ENCODE measurements around the gene RHOBTB1. TPM values are rescaled to one million over a fixed set of nuclear protein-coding genes. Genes with fewer than 3 reads are reported as not detected.

RHOBTB1 gene
- total RNA-seq, 4 donors from 2014 or later: 15.5 to 44.0 (median 25.3) TPM

GRCh38 chr10:60920479-60920878, 23.5 kb downstream of the RHOBTB1 start:
- Histone ChIP-seq H3K27ac (no peak overlapping the region), H3K4me3 (no peak overlapping the region), H3K4me1 (peaks cover 0 to 27% (median 2%) of the 10 kb centered on the region in 3 donors), H3K27me3 (no peaks in the 10 kb centered on the region), H3K36me3 (no peaks in the 10 kb centered on the region), H3K9me3 (no peaks in the 10 kb centered on the region)
- no peak for ATAC-seq
- WGBS, 2 donors (ENCODE audit: low coverage in 1 of 2): 91 to 100% methylated on average over 4 of the region's 4 CpGs
- TF ChIP-seq, protein P1, sequence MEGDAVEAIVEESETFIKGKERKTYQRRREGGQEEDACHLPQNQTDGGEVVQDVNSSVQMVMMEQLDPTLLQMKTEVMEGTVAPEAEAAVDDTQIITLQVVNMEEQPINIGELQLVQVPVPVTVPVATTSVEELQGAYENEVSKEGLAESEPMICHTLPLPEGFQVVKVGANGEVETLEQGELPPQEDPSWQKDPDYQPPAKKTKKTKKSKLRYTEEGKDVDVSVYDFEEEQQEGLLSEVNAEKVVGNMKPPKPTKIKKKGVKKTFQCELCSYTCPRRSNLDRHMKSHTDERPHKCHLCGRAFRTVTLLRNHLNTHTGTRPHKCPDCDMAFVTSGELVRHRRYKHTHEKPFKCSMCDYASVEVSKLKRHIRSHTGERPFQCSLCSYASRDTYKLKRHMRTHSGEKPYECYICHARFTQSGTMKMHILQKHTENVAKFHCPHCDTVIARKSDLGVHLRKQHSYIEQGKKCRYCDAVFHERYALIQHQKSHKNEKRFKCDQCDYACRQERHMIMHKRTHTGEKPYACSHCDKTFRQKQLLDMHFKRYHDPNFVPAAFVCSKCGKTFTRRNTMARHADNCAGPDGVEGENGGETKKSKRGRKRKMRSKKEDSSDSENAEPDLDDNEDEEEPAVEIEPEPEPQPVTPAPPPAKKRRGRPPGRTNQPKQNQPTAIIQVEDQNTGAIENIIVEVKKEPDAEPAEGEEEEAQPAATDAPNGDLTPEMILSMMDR (IDR thresholded peaks at IDR 0.05): no peak
- TF ChIP-seq POLR2A (IDR thresholded peaks at IDR 0.05) (no peak), POLR2AphosphoS5 (IDR thresholded peaks at IDR 0.05) (no peak), EP300 (IDR thresholded peaks at IDR 0.05) (no peak)

DNA sequence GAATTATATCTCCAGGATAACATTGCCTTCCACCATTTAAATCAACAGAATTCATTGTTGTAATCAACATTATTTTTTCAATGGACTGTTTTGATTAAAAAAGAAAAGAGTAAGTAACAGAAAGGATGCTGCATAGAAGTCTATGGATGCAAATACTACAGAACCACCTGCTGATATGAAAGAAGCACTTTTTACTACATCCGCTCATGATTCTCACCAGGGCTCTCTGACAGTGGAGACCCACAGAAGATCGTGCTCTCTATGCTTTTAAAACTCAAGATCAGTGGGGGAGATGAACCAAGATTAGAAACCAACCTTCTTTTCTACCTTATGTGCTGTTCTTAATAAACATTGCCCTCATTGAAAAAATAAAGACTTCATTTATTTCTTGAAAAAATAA, 24.4 kb downstream of the RHOBTB1 start:
- Histone ChIP-seq H3K9me3 (no peaks in the 10 kb centered on the region), H3K27me3 (no peaks in the 10 kb centered on the region), H3K27ac (no peak overlapping the region), H3K4me1 (peaks cover 4 to 36% (median 9%) of the 10 kb centered on the region in 3 donors), H3K4me3 (no peak overlapping the region), H3K36me3 (no peaks in the 10 kb centered on the region)
- TF ChIP-seq, protein P1 (IDR thresholded peaks at IDR 0.05): no peak
- no peak for TF ChIP-seq EP300 (IDR thresholded peaks at IDR 0.05)
- TF ChIP-seq POLR2A (IDR thresholded peaks at IDR 0.05): no peak
- no peak for TF ChIP-seq POLR2AphosphoS5 (IDR thresholded peaks at IDR 0.05)
- ATAC-seq: no peak
- WGBS, 2 donors (ENCODE audit: low coverage in 1 of 2): 70 to 90% methylated on average over 2 of the region's 2 CpGs

DNA sequence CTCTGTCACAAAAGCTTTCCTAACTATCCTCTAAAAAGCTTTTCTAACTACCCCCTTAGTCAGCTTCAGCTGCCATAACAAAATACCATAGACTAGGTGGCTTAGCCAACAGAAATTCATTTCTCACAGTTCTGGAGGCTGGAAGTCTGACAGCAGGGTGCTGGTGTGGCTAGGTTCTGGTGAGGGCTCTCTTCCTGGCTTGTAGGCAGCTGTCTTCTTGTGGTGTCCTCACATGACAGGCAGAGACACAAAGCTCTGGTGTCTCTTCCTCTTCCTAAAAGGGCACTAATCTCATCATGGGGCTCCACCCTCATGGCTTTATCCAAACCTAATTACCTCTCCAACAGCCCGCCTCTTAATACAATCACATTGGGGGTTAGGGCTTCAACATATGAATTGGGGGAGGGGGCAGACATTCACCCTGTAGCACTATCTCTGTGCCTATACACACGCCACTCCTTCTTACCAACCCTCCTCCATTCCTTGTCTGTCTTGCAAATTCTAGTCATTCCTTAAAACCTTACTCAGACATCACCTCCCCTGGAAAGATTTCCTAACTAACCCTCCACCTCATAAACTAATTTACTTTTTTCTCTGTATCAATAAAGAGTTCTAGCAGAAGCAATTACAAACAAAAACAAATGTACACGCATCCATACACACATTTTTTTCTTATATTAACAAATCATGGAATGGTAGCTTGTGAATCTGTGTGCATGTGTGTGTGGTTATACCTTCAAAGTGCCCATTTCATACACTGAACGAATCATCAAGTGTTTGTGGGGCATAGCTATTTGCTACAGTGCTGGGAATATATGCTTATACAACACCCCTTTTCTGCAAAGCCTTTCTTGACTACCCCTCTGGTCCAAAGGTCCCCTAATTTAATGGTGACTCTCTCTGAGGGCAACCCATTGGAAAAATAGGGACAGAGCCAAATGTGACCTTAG, 26.4 kb downstream of the RHOBTB1 start:
- TF ChIP-seq EP300 (IDR thresholded peaks at IDR 0.05) (no peak), POLR2AphosphoS5 (IDR thresholded peaks at IDR 0.05) (no peak), POLR2A (IDR thresholded peaks at IDR 0.05) (no peak)
- TF ChIP-seq, protein P1 (IDR thresholded peaks at IDR 0.05): no peak
- 99 to 100% methylated on average over 3 to 4 of the region's 4 CpGs for WGBS, 2 donors (ENCODE audit: low coverage in 1 of 2)
- H3K4me3 ChIP-seq: no peak overlapping the region
- H3K27me3 ChIP-seq: no peaks in the 10 kb centered on the region
- H3K27ac ChIP-seq: peak overlapping the region in 2 of 4 donors; percentile 5 to 55
- ATAC-seq: no peak
- no peaks in the 10 kb centered on the region for H3K9me3 ChIP-seq
- H3K36me3 ChIP-seq: no peaks in the 10 kb centered on the region
- H3K4me1 ChIP-seq: peaks cover 17 to 56% (median 23%) of the 10 kb centered on the region in 3 donors

DNA sequence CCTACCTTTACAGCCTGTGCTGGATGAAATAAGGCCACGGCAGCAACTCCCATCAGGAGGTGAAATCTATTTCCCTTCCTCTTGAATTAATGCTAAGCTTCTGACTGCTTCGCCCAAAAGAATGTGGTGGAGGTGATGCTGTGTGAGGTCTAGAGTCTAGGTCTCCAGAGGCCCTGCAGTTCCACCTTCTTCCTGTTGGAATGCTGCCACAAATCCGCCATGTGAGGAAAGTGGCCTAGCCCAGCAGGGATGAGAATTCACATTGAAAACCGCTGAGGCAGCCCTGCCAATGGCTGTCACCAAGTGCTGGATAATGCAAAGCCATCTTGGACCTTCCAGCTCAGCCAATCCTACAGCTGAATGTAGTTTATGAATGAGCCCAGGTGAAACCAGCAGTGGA, 28.0 kb downstream of the RHOBTB1 start:
- TF ChIP-seq POLR2AphosphoS5 (IDR thresholded peaks at IDR 0.05): no peak
- H3K4me1 ChIP-seq: peaks cover 21 to 71% (median 27%) of the 10 kb centered on the region in 3 donors
- no peaks in the 10 kb centered on the region for H3K9me3 ChIP-seq
- peak overlapping the region in 2 of 4 donors; percentile 22 to 63 for H3K27ac ChIP-seq
- no peak for ATAC-seq
- 89% methylated on average over 3 of the region's 4 CpGs; no CpG with 5 or more reads in 1 of the 2 donors for WGBS, 2 donors (ENCODE audit: low coverage in 1 of 2)
- no peaks in the 10 kb centered on the region for H3K27me3 ChIP-seq
- no peaks in the 10 kb centered on the region for H3K36me3 ChIP-seq
- no peak overlapping the region for H3K4me3 ChIP-seq

DNA sequence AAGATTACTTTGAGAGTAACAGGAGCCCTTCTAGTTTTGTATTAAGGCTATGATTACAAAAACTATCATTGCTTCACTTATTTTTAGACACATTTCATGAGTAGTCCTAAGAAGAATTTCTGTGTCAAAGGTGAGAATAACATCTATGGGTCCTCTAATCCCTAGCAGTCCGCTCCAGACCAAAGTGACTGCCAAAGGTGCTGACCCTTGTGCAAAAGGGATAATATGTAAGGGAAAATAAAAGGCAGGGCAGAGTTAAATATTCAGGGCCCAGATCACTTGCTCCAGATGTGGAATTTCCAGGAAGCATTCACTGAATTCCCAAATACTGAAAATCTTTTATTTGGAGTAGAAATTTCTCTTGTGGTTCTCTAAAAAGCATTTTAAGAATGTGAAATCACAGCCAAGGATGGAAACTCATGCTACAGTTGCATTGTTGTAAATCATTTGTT, 29.3 kb downstream of the RHOBTB1 start:
- Histone ChIP-seq H3K9me3 (no peaks in the 10 kb centered on the region), H3K27ac (peak overlapping the region; percentile 63 to 76 (median 68)), H3K27me3 (no peaks in the 10 kb centered on the region), H3K36me3 (no peaks in the 10 kb centered on the region), H3K4me3 (no peak overlapping the region), H3K4me1 (peaks cover 21 to 80% (median 27%) of the 10 kb centered on the region in 3 donors)
- WGBS, 2 donors (ENCODE audit: low coverage in 1 of 2): 8 to 20% methylated on average over 1 of the region's 1 CpG
- TF ChIP-seq EP300 (IDR thresholded peaks at IDR 0.05) (no peak), POLR2A (IDR thresholded peaks at IDR 0.05) (no peak), POLR2AphosphoS5 (IDR thresholded peaks at IDR 0.05) (peak; percentile 97)
- TF ChIP-seq, protein P1 (IDR thresholded peaks at IDR 0.05): no peak
- peak; percentile 94 for ATAC-seq
